Thyroid gland (tissue), 4 donors: Measurements from ENCODE around the gene FER. TPM values are rescaled to one million over a fixed set of nuclear protein-coding genes. Genes with fewer than 3 reads are reported as not detected.

Source experiments
- DNase-seq, 2 donors: peaks; one replicate each; pipeline ENCODE4 v3.0.0-alpha.2; 2019
- H3K27ac ChIP-seq, 3 donors: fragments of 200-600 bp; sonication (generic); 1 replicate in 2 of 3; 2 replicates in 1 of 3; pipeline ENCODE4 v1.5.1; 2016 to 2019; ENCODE audit warnings: mild to moderate bottlenecking in 1 of 3, moderate library complexity in 1 of 3
- H3K27me3 ChIP-seq: fragments of 200-600 bp; sonication (generic); one replicate; pipeline ENCODE4 v1.5.1; 2019
- H3K36me3 ChIP-seq, 2 donors: fragments of 200-600 bp; sonication (generic); one replicate each; pipeline ENCODE4 v1.5.1; 2016 to 2019
- H3K4me1 ChIP-seq, 2 donors: fragments of 200-600 bp; sonication (generic); one replicate each; pipeline ENCODE4 v1.5.1; 2017 to 2019
- H3K4me3 ChIP-seq, 3 donors: fragments of 200-600 bp; sonication (generic); replicated peaks in 1 of 3; 1 replicate in 2 of 3; 2 replicates in 1 of 3; pipeline ENCODE4 v1.5.1; 2016; ENCODE audit warnings: mild to moderate bottlenecking in 1 of 3
- H3K9me3 ChIP-seq: fragments of 200-600 bp; sonication (generic); one replicate; pipeline ENCODE4 v1.5.1; 2017
- POLR2A ChIP-seq, 2 donors: fragments of 450-650 bp; IDR thresholded peaks; one replicate each; pipeline ENCODE4 v1.6.1; 2017; ENCODE audit warnings: antibody characterized with exemption in 2 of 2, mild to moderate bottlenecking in 2 of 2, moderate library complexity in 1 of 2
- WGBS, 2 donors: methylation state at CpG; one replicate each; pipeline ENCODE4 v1.1.5; 2017; 5-methylcytosine and 5-hydroxymethylcytosine counted together
- intact Hi-C: fragments of 100-400 bp; cut with DNase I; formaldehyde crosslinking; loops from one replicate; pipeline ENCODE4 v1.15.1; 2023
- total RNA-seq, 4 donors: library from RNA; depleted of rRNA; stranded (reverse); fragments of >200 nt; gene quantifications; one replicate each; pipeline ENCODE4 v1.2.3, GENCODE V29; 2016
- TF ChIP-seq, protein P1 (sequence below), 6 experiments: fragments of 200-600 bp in 3 of 6; fragments of 450-650 bp in 3 of 6; sonication (generic) in 3 of 6; IDR thresholded peaks; one replicate each; pipeline ENCODE4 v1.5.1; 2016 to 2019; ENCODE audit warnings: antibody characterized with exemption in 6 of 6, mild to moderate bottlenecking in 2 of 6, inconsistent platforms in 1 of 6, moderate library complexity in 1 of 6

Gene FER
- total RNA-seq, 4 donors from 2014 or later = 38.8 to 79.1 (median 45.2) TPM

DNA sequence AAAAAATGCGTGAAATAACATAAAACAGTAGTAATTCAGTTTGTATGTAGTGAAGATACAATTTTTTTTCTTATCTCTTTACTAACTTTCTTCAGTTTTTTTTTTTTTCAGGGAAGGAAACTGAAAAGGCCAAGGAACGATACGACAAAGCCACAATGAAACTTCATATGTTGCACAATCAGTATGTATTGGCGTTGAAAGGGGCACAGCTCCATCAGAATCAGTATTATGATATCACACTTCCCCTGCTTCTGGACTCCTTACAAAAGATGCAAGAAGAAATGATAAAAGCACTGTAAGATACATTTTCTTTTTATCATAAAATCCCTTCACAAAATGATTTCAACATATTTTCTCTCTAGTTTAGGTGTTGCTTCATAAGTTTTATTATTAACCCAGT lies 120.0 kb downstream of the FER start:
- intact Hi-C loops = no loop called here

GRCh38 chr5:108869066-108869465 lies 121.4 kb downstream of the FER start:
- H3K27ac ChIP-seq = no peak overlapping the region
- no peak overlapping the region for H3K4me3 ChIP-seq
- H3K36me3 ChIP-seq = no peaks in the 10 kb centered on the region
- 94 to 100% methylated on average over 1 of the region's 1 CpG for WGBS, 2 donors
- no peaks in the 10 kb centered on the region for H3K9me3 ChIP-seq
- TF ChIP-seq, protein P1, sequence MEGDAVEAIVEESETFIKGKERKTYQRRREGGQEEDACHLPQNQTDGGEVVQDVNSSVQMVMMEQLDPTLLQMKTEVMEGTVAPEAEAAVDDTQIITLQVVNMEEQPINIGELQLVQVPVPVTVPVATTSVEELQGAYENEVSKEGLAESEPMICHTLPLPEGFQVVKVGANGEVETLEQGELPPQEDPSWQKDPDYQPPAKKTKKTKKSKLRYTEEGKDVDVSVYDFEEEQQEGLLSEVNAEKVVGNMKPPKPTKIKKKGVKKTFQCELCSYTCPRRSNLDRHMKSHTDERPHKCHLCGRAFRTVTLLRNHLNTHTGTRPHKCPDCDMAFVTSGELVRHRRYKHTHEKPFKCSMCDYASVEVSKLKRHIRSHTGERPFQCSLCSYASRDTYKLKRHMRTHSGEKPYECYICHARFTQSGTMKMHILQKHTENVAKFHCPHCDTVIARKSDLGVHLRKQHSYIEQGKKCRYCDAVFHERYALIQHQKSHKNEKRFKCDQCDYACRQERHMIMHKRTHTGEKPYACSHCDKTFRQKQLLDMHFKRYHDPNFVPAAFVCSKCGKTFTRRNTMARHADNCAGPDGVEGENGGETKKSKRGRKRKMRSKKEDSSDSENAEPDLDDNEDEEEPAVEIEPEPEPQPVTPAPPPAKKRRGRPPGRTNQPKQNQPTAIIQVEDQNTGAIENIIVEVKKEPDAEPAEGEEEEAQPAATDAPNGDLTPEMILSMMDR (IDR thresholded peaks at IDR 0.05) = no peak
- no peak for TF ChIP-seq POLR2A (IDR thresholded peaks at IDR 0.05)
- H3K4me1 ChIP-seq = no peaks in the 10 kb centered on the region
- DNase-seq = no peak
- H3K27me3 ChIP-seq = no peaks in the 10 kb centered on the region
- intact Hi-C loops = no loop called here

More for the DNA sequence above, 120.0 kb downstream of the FER start:
- no peak for DNase-seq
- whole genome bisulfite sequencing, 2 donors = 91 to 96% methylated on average over 4 of the region's 4 CpGs
- Histone ChIP-seq H3K27ac (no peak overlapping the region), H3K4me1 (no peaks in the 10 kb centered on the region), H3K36me3 (no peaks in the 10 kb centered on the region), H3K27me3 (no peaks in the 10 kb centered on the region), H3K4me3 (no peak overlapping the region), H3K9me3 (no peaks in the 10 kb centered on the region)
- TF ChIP-seq, protein P1 (IDR thresholded peaks at IDR 0.05) = no peak
- no peak for TF ChIP-seq POLR2A (IDR thresholded peaks at IDR 0.05)

- TF ChIP-seq, protein P1 (IDR thresholded peaks at IDR 0.05) = no peak
- TF ChIP-seq POLR2A (IDR thresholded peaks at IDR 0.05) = no peak
- intact Hi-C loops = no loop called here
- DNase-seq = no peak
- H3K4me3 ChIP-seq = no peak overlapping the region
- no peak overlapping the region for H3K27ac ChIP-seq
- H3K9me3 ChIP-seq = no peaks in the 10 kb centered on the region
- no peaks in the 10 kb centered on the region for H3K36me3 ChIP-seq
- no peaks in the 10 kb centered on the region for H3K4me1 ChIP-seq
- H3K27me3 ChIP-seq = no peaks in the 10 kb centered on the region
These were observed 128.8 kb downstream of the FER start for GRCh38 chr5:108876451-108876850.

- H3K4me1 ChIP-seq = no peaks in the 10 kb centered on the region
- no peaks in the 10 kb centered on the region for H3K9me3 ChIP-seq
- intact Hi-C loops = no loop called here
- H3K27ac ChIP-seq = no peak overlapping the region
- WGBS, 2 donors = 94 to 99% methylated on average over 2 of the region's 2 CpGs
- H3K27me3 ChIP-seq = no peaks in the 10 kb centered on the region
- H3K4me3 ChIP-seq = no peak overlapping the region
- no peak for DNase-seq
- TF ChIP-seq POLR2A (IDR thresholded peaks at IDR 0.05) = no peak
- TF ChIP-seq, protein P1 (IDR thresholded peaks at IDR 0.05) = no peak
- no peaks in the 10 kb centered on the region for H3K36me3 ChIP-seq
These were observed 131.1 kb downstream of the FER start for GRCh38 chr5:108878756-108879155.

DNA sequence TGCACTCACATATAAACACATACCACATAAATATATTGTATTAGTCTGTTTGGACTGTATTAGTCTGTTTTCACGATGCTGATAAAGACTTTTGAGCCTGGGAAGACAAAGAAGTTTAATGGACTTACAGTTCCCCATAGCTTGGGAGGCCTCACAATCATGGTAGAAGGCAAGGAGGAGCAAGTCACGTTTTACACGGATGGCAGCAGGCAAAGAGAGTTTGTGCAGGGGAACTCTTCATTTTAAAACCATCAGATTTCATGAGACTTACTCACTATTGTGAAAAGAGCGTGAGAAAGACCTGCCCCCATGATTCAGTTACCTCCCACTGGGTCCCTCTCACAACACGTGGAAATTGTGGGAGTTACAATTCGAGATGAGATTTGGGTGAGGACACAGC lies 133.4 kb downstream of the FER start:
- Histone ChIP-seq H3K36me3 (no peaks in the 10 kb centered on the region), H3K9me3 (no peaks in the 10 kb centered on the region), H3K4me3 (no peak overlapping the region), H3K27me3 (no peaks in the 10 kb centered on the region), H3K27ac (no peak overlapping the region), H3K4me1 (peaks cover 4 to 11% of the 10 kb centered on the region in 2 donors)
- intact Hi-C loops = no loop called here
- no peak for TF ChIP-seq POLR2A (IDR thresholded peaks at IDR 0.05)
- TF ChIP-seq, protein P1 (IDR thresholded peaks at IDR 0.05) = no peak
- no peak for DNase-seq
- 95% methylated on average over 6 of the region's 6 CpGs for WGBS, 2 donors
